ENCODE measurements around the gene SLC2A4RG. TPM values are rescaled to one million over a fixed set of nuclear protein-coding genes. Genes with fewer than 3 reads are reported as not detected.

Gene SLC2A4RG
- total and polyA plus RNA-seq, 9 donors, result 58.2 to 160 (median 133) TPM

- H3K27me3 ChIP-seq (ENCODE audit: control insufficient read depth, insufficient read depth, low read length), result no peaks in the 10 kb centered on the region
- WGBS (ENCODE audit: insufficient coverage), result 90% methylated on average over 17 of the region's 21 CpGs
- peaks cover 33% of the 10 kb centered on the region for H3K4me1 ChIP-seq (ENCODE audit: control insufficient read depth, insufficient read depth, low read length)
- H3K9me3 ChIP-seq (replicated peaks; ENCODE audit: control insufficient read depth, low read depth, low read length), result no peaks in the 10 kb centered on the region
- DNase-seq, result no peak
- no peak overlapping the region for H3K4me3 ChIP-seq (ENCODE audit: low read length)
- peaks cover 30% of the 10 kb centered on the region for H3K36me3 ChIP-seq (ENCODE audit: control insufficient read depth, insufficient read depth, low read length)
- H3K27ac ChIP-seq (ENCODE audit: low read length), result no peak overlapping the region
Measured at GRCh38 chr20:63693733-63694583, 45.6 kb upstream of the SLC2A4RG start.

- DNase-seq, result no peak
- H3K9me3 ChIP-seq (replicated peaks; ENCODE audit: control insufficient read depth, low read depth, low read length), result no peaks in the 10 kb centered on the region
- H3K27me3 ChIP-seq (ENCODE audit: control insufficient read depth, insufficient read depth, low read length), result no peaks in the 10 kb centered on the region
- 83% methylated on average over 32 of the region's 37 CpGs for WGBS (ENCODE audit: insufficient coverage)
- peaks cover 41% of the 10 kb centered on the region for H3K4me1 ChIP-seq (ENCODE audit: control insufficient read depth, insufficient read depth, low read length)
- no peak overlapping the region for H3K27ac ChIP-seq (ENCODE audit: low read length)
- peaks cover 30% of the 10 kb centered on the region for H3K36me3 ChIP-seq (ENCODE audit: control insufficient read depth, insufficient read depth, low read length)
- no peak overlapping the region for H3K4me3 ChIP-seq (ENCODE audit: low read length)
Measured at GRCh38 chr20:63694584-63695423, 44.8 kb upstream of the SLC2A4RG start.

- Histone ChIP-seq H3K27ac (ENCODE audit: low read length) (no peak overlapping the region), H3K4me3 (ENCODE audit: low read length) (no peak overlapping the region), H3K4me1 (ENCODE audit: control insufficient read depth, insufficient read depth, low read length) (peaks cover 46% of the 10 kb centered on the region), H3K9me3 (replicated peaks; ENCODE audit: control insufficient read depth, low read depth, low read length) (no peaks in the 10 kb centered on the region), H3K36me3 (ENCODE audit: control insufficient read depth, insufficient read depth, low read length) (peaks cover 29% of the 10 kb centered on the region), H3K27me3 (ENCODE audit: control insufficient read depth, insufficient read depth, low read length) (no peaks in the 10 kb centered on the region)
- 74% methylated on average over 20 of the region's 25 CpGs for WGBS (ENCODE audit: insufficient coverage)
- no peak for DNase-seq
Measured at GRCh38 chr20:63695424-63696305, 43.9 kb upstream of the SLC2A4RG start.

- 40% methylated on average over 1 of the region's 6 CpGs for WGBS (ENCODE audit: insufficient coverage)
- Histone ChIP-seq H3K27me3 (ENCODE audit: control insufficient read depth, insufficient read depth, low read length) (no peaks in the 10 kb centered on the region), H3K4me3 (ENCODE audit: low read length) (no peak overlapping the region), H3K9me3 (replicated peaks; ENCODE audit: control insufficient read depth, low read depth, low read length) (no peaks in the 10 kb centered on the region), H3K36me3 (ENCODE audit: control insufficient read depth, insufficient read depth, low read length) (peaks cover 28% of the 10 kb centered on the region), H3K27ac (ENCODE audit: low read length) (no peak overlapping the region), H3K4me1 (ENCODE audit: control insufficient read depth, insufficient read depth, low read length) (peaks cover 46% of the 10 kb centered on the region)
- DNase-seq, result no peak
Measured at GRCh38 chr20:63696306-63696627, 43.3 kb upstream of the SLC2A4RG start.

GRCh38 chr20:63696628-63697356, 42.8 kb upstream of the SLC2A4RG start, which contains the start of gene TNFRSF6B:
TSS of gene TNFRSF6B (plus strand) at chr20:63696652. CDS start at chr20:63696768, 116 bp downstream.
- no peaks in the 10 kb centered on the region for H3K27me3 ChIP-seq (ENCODE audit: control insufficient read depth, insufficient read depth, low read length)
- no peak for DNase-seq
- no peak within 1 kb of the TSS for H3K27ac ChIP-seq (ENCODE audit: low read length)
- H3K4me1 ChIP-seq (ENCODE audit: control insufficient read depth, insufficient read depth, low read length), result peaks cover 46% of the 10 kb centered on the region
- 11% methylated on average over 52 of the region's 52 CpGs for WGBS (ENCODE audit: insufficient coverage)
- H3K9me3 ChIP-seq (replicated peaks; ENCODE audit: control insufficient read depth, low read depth, low read length), result no peaks in the 10 kb centered on the region
- H3K4me3 ChIP-seq (ENCODE audit: low read length), result no peak within 1 kb of the TSS
- peaks cover 26% of the 10 kb centered on the region for H3K36me3 ChIP-seq (ENCODE audit: control insufficient read depth, insufficient read depth, low read length)

- DNase-seq, result peak; percentile 31
- WGBS (ENCODE audit: insufficient coverage), result 58% methylated on average over 6 of the region's 7 CpGs
- Histone ChIP-seq H3K27me3 (ENCODE audit: control insufficient read depth, insufficient read depth, low read length) (no peaks in the 10 kb centered on the region), H3K4me3 (ENCODE audit: low read length) (no peak overlapping the region), H3K27ac (ENCODE audit: low read length) (no peak overlapping the region), H3K4me1 (ENCODE audit: control insufficient read depth, insufficient read depth, low read length) (peaks cover 43% of the 10 kb centered on the region), H3K9me3 (replicated peaks; ENCODE audit: control insufficient read depth, low read depth, low read length) (no peaks in the 10 kb centered on the region), H3K36me3 (ENCODE audit: control insufficient read depth, insufficient read depth, low read length) (peaks cover 22% of the 10 kb centered on the region)
Measured at GRCh38 chr20:63697357-63697867, 42.2 kb upstream of the SLC2A4RG start.

- Histone ChIP-seq H3K27ac (ENCODE audit: low read length) (no peak overlapping the region), H3K4me3 (ENCODE audit: low read length) (no peak overlapping the region), H3K27me3 (ENCODE audit: control insufficient read depth, insufficient read depth, low read length) (no peaks in the 10 kb centered on the region), H3K36me3 (ENCODE audit: control insufficient read depth, insufficient read depth, low read length) (peaks cover 22% of the 10 kb centered on the region), H3K4me1 (ENCODE audit: control insufficient read depth, insufficient read depth, low read length) (peaks cover 43% of the 10 kb centered on the region), H3K9me3 (replicated peaks; ENCODE audit: control insufficient read depth, low read depth, low read length) (no peaks in the 10 kb centered on the region)
- 59% methylated on average over 28 of the region's 40 CpGs for WGBS (ENCODE audit: insufficient coverage)
- peak; percentile 25 for DNase-seq
Measured at GRCh38 chr20:63697868-63698545, 41.6 kb upstream of the SLC2A4RG start.

- Histone ChIP-seq H3K9me3 (replicated peaks; ENCODE audit: control insufficient read depth, low read depth, low read length) (no peaks in the 10 kb centered on the region), H3K36me3 (ENCODE audit: control insufficient read depth, insufficient read depth, low read length) (peaks cover 31% of the 10 kb centered on the region), H3K27ac (ENCODE audit: low read length) (peak overlapping the region; percentile 29), H3K27me3 (ENCODE audit: control insufficient read depth, insufficient read depth, low read length) (no peaks in the 10 kb centered on the region), H3K4me3 (ENCODE audit: low read length) (no peak overlapping the region), H3K4me1 (ENCODE audit: control insufficient read depth, insufficient read depth, low read length) (peaks cover 43% of the 10 kb centered on the region)
- 30% methylated on average over 12 of the region's 19 CpGs for WGBS (ENCODE audit: insufficient coverage)
- DNase-seq, result peak; percentile 77
Measured at GRCh38 chr20:63698739-63699465, 40.7 kb upstream of the SLC2A4RG start.
